ENCODE results near the gene JARID2. TPM values are rescaled to one million over a fixed set of nuclear protein-coding genes. Genes with fewer than 3 reads are reported as not detected.

The JARID2 gene
- total RNA-seq, 3 donors from 2014 or later = 10.6 to 11.8 (median 11.4) TPM

DNA sequence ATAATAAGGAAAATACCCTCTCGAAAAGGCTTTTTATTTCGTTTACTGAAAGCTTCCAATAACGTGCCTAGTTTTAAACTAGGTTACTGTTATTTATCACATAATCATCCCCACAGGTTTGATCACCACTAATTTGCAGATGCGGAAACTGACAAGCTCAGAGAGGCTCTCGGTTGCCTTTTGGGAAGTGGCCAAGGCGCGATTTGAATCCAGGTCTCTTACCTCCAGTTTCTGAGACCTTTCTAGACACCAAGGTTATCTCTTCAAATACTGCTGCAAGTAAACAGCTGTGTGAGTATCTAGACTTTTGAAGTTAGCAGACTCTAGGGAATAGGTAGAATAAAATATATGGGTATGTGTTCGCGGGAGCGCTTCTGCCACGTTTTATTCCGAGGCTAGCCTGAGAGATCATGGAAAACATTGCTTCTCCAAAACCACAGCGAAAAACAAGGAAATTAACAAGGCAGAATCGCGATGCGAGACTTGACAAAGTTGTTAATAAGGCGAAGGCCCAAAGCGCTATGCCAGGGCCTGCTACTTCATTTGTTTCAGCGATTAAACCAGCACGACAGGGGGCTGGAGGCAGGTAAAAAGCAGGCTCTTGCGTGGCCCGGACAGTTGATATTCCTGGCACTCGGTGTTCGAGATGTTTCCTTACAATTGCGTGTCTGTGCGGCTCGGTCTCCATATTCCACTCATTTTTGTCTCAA, 1.8 kb upstream of the JARID2 start:
- ATAC-seq (no peak), DNase-seq (no peak)
- Histone ChIP-seq H3K9me3 (no peaks in the 10 kb centered on the region), H3K36me3 (ENCODE audit: low read depth) (no peaks in the 10 kb centered on the region), H3K4me1 (ENCODE audit: low read depth) (peaks cover 4% of the 10 kb centered on the region), H3K4me3 (no peak overlapping the region)
- TF ChIP-seq, protein P1, sequence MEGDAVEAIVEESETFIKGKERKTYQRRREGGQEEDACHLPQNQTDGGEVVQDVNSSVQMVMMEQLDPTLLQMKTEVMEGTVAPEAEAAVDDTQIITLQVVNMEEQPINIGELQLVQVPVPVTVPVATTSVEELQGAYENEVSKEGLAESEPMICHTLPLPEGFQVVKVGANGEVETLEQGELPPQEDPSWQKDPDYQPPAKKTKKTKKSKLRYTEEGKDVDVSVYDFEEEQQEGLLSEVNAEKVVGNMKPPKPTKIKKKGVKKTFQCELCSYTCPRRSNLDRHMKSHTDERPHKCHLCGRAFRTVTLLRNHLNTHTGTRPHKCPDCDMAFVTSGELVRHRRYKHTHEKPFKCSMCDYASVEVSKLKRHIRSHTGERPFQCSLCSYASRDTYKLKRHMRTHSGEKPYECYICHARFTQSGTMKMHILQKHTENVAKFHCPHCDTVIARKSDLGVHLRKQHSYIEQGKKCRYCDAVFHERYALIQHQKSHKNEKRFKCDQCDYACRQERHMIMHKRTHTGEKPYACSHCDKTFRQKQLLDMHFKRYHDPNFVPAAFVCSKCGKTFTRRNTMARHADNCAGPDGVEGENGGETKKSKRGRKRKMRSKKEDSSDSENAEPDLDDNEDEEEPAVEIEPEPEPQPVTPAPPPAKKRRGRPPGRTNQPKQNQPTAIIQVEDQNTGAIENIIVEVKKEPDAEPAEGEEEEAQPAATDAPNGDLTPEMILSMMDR (IDR thresholded peaks at IDR 0.05) = no peak
- intact Hi-C loops (cut with DNase I, micrococcal nuclease) = no loop called here

DNA sequence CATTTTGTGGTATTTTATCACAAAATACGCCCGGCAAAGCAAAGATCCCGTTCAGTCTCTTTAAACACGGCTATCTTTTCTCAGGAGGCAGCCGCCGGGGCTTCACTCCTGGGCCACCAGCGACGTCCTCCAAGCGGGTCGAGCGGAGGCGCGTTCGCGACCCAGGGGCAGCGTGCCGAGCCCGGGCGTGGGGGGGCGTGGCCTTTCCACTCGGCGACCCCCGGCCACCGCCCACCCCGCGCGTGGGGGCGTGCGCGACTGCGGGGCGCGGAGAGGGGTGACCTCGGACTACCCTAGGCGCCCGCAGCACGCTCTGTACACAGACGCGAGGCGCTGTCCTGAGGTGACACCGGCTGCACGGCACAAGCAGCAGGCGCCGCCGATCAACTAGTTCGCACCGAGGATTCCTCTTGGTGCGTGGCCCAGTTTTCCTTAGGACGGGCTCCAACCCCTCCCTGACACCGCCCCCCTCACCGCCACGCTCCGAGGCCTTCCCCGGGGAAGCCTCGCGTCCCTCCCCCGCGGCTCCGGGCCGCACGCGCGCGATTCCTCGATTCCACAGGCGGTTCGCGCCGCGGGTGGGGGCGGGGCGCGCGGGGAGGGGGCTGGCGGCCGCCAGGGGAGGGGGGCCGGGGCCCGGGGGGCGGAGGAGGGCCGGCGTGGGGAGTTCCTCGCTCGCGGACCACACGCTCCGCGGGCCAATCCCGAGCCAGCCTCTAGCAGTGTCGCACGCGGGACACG, 1.1 kb upstream of the JARID2 start:
- ATAC-seq = peak; percentile 41
- DNase-seq = peak; percentile 84 to 90 (median 87)
- no peaks in the 10 kb centered on the region for H3K9me3 ChIP-seq
- TF ChIP-seq, protein P1 (IDR thresholded peaks at IDR 0.05) = no peak
- no peaks in the 10 kb centered on the region for H3K36me3 ChIP-seq (ENCODE audit: low read depth)
- intact Hi-C loops (cut with DNase I, micrococcal nuclease) = no loop called here
- peaks cover 7% of the 10 kb centered on the region for H3K4me1 ChIP-seq (ENCODE audit: low read depth)
- peak overlapping the region; percentile 62 for H3K4me3 ChIP-seq

DNA sequence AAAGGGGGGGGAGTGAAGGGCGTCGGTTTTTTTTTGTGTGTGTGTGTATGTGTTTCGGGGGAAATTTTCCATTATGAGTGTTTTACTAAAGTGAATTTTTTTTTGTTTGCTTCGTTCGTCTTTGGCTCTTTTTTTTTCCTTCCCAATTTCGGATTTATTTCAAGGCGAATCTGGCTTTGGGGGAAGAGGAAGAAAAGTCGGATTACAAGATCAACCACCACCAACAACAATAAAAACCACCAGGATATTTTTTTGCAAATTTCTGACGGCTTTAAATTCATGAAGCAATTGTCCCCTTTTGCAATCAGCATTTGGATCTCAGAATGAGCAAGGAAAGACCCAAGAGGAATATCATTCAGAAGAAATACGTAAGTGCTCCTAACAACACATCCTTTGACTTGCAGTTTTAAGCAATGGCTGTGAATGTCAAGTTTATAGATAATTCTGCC, 372 bp downstream of the JARID2 start:
- TF ChIP-seq, protein P1 (IDR thresholded peaks at IDR 0.05) = no peak
- Histone ChIP-seq H3K4me1 (ENCODE audit: low read depth) (peaks cover 15% of the 10 kb centered on the region), H3K36me3 (ENCODE audit: low read depth) (no peaks in the 10 kb centered on the region), H3K4me3 (peak overlapping the region; percentile 62), H3K9me3 (no peaks in the 10 kb centered on the region)
- ATAC-seq = no peak
- intact Hi-C loops (cut with DNase I, micrococcal nuclease) = no loop called here
- DNase-seq = no peak

DNA sequence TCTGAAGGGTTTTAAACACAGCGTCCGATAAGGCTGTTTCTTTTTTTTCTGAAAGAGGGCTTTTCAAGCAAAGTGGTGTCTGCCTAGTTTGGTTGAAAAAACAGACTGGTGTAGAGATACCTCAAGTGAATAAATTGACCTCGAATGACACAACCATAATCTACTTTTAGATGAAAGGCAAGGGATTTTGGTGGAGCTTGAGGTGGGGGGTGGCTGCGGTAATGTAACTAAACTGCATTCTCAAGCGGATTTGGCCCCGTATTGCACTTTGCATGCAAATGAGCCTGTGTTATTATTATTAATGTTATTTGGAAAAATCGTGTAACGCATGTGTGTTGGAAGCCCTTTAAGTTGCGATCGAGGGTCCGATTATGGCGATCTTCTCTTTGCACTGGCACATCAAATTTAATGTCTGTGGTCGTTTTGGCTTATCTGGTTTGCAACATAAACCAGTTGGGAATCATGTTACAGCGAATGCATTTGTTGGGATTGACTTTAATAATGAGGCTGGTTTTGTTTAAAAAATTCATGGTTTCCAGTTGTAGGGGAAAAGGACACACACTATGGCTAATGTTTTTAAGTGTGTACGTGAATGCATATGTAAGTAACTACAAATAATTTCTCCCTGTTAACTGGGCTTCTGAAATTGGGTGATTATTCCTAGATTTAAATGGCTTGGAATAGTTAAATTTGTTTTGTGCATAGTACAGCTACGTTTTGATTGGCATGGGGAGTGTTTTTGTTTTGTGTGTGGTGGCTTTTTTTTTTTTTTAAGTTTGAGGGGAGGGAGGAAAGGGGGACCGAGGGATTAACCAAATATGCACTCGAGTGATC, 1.0 kb downstream of the JARID2 start:
- TF ChIP-seq, protein P1 (IDR thresholded peaks at IDR 0.05) = no peak
- intact Hi-C loops (cut with DNase I, micrococcal nuclease) = no loop called here
- Histone ChIP-seq H3K36me3 (ENCODE audit: low read depth) (no peaks in the 10 kb centered on the region), H3K4me1 (ENCODE audit: low read depth) (peaks cover 19% of the 10 kb centered on the region), H3K9me3 (no peaks in the 10 kb centered on the region), H3K4me3 (peak overlapping the region; percentile 62)
- ATAC-seq = no peak
- no peak for DNase-seq

Measured in mucosa of descending colon (tissue), 3 donors.